ENCODE measurements around the gene NOX5.

The NOX5 gene

DNA sequence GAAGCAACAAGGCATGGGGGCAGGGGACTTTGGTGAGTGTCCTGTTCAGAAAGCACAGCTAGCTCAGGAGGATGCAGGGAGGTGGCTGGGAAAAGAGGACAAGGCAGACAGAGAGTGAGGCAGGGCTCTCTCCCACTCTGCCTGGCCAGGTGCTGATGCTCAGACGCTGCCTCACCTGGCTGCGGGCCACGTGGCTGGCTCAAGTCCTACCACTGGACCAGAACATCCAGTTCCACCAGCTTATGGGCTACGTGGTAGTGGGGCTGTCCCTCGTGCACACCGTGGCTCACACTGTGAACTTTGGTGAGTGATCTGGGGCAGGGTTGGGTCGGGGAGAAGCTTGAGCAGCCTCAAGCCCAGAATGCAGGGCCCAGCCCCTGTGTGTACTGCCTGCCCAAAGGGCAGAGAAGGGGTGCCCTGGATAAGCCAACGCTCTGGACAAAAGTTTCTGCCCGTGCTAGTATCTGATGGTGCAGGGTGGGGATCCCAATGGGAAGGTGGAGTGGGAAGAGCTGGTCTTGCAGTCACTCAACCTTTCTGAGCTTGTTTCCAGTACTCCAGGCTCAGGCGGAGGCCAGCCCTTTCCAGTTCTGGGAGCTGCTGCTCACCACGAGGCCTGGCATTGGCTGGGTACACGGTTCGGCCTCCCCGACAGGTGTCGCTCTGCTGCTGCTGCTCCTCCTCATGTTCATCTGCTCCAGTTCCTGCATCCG is 20.9 kb downstream of the NOX5 start:
- DNase-seq (ENCODE audit: low spot score), result peak; percentile 46
- TF ChIP-seq, protein P1, sequence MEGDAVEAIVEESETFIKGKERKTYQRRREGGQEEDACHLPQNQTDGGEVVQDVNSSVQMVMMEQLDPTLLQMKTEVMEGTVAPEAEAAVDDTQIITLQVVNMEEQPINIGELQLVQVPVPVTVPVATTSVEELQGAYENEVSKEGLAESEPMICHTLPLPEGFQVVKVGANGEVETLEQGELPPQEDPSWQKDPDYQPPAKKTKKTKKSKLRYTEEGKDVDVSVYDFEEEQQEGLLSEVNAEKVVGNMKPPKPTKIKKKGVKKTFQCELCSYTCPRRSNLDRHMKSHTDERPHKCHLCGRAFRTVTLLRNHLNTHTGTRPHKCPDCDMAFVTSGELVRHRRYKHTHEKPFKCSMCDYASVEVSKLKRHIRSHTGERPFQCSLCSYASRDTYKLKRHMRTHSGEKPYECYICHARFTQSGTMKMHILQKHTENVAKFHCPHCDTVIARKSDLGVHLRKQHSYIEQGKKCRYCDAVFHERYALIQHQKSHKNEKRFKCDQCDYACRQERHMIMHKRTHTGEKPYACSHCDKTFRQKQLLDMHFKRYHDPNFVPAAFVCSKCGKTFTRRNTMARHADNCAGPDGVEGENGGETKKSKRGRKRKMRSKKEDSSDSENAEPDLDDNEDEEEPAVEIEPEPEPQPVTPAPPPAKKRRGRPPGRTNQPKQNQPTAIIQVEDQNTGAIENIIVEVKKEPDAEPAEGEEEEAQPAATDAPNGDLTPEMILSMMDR (IDR thresholded peaks at IDR 0.05; ENCODE audit: extremely low read depth, missing control alignments), result peak; percentile 30

DNA sequence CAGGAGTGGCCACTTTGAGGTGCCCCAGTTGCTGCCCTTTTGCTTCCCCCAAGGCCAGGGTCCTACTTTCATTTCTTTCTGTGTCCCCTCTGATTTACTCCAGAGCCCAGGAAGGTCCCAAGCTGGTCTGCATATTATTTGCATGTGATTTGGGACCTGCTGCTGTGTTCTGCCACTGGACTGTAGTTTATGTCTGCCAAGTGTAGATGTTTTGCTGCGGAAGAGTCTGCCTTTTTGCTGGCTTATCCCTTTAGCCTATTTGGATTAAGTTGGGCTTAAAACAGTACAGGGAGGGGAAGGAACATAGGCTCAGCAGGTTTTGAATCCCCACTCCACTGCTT is 21.4 kb downstream of the NOX5 start:
- TF ChIP-seq, protein P1 (IDR thresholded peaks at IDR 0.05; ENCODE audit: extremely low read depth, missing control alignments), result no peak
- no peak for DNase-seq (ENCODE audit: low spot score)

DNA sequence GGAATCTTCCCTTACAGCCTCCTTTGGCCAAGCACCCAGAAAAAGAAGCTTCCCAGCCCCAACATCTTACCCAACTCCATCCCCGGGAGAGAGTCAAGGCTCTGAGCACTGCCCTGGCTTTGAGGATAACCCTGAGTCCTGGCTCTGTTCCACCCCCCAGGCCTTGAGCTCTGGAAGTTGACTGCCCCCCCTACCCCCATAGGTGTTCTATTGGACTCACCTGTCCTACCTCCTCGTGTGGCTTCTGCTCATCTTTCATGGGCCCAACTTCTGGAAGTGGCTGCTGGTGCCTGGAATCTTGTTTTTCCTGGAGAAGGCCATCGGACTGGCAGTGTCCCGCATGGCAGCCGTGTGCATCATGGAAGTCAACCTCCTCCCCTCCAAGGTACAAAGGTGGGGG is 22.3 kb downstream of the NOX5 start:
- DNase-seq (ENCODE audit: low spot score), result no peak
- TF ChIP-seq, protein P1 (IDR thresholded peaks at IDR 0.05; ENCODE audit: extremely low read depth, missing control alignments), result no peak

DNA sequence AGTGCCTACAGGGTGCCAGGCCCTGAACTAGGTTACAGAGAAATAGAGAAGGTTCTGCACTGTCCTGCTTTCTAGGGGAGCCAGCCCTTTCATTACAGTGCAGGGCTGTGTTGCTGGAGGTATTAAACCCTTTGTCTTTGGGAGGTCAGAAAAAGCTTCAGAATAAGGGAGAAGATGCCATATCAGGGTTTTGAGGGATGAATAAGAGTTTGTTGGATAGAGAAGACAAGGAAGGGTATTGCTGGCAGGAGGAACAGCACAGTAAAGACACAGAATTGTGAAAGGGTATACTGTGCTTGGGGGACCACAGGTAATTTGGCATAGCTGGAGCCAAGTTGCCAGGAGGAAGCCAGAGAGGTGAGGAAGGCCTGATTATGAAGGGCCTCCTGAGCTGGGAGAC is 23.0 kb downstream of the NOX5 start:
- no peak for DNase-seq (ENCODE audit: low spot score)
- TF ChIP-seq, protein P1 (IDR thresholded peaks at IDR 0.05; ENCODE audit: extremely low read depth, missing control alignments), result no peak

DNA sequence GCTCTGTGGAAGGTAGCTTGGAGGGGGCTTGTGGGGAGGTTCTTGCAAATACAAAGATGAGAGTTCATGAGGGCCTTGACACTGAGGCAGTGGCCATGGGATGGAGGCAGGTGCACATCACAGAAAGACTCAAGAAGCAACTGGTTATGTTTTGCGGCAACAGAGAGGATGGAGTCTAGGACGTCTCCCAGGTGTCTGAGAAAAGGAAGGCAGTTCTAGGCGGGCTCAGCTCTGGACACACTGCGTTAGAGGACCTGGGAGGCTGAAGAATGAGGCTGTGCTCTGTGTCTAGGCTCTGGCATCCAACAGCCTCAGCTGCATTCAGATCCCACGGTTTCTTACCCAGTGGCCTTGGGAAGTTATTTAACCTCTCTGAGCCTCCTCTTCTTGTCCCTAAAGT is 23.5 kb downstream of the NOX5 start:
- TF ChIP-seq, protein P1 (IDR thresholded peaks at IDR 0.05; ENCODE audit: extremely low read depth, missing control alignments), result no peak
- DNase-seq (ENCODE audit: low spot score), result no peak

DNA sequence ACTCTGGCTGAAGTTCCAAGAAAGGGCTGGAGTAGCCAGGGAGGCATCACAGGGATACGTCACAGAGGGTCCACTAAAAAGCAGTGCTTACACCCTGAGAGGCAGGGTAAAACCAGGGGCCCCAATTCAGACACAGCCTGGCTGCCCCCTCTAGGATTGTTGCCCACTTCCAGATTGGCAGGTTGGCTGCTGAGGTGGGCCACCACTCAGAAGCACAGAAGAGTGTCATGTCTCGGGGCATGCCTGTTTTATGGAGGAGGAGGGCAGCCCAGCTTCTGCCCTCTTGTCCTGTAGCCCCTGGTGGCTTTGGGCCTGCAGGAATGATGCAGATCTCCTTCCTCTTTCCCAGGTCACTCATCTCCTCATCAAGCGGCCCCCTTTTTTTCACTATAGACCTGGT is 24.0 kb downstream of the NOX5 start:
- no peak for DNase-seq (ENCODE audit: low spot score)
- TF ChIP-seq, protein P1 (IDR thresholded peaks at IDR 0.05; ENCODE audit: extremely low read depth, missing control alignments), result no peak

DNA sequence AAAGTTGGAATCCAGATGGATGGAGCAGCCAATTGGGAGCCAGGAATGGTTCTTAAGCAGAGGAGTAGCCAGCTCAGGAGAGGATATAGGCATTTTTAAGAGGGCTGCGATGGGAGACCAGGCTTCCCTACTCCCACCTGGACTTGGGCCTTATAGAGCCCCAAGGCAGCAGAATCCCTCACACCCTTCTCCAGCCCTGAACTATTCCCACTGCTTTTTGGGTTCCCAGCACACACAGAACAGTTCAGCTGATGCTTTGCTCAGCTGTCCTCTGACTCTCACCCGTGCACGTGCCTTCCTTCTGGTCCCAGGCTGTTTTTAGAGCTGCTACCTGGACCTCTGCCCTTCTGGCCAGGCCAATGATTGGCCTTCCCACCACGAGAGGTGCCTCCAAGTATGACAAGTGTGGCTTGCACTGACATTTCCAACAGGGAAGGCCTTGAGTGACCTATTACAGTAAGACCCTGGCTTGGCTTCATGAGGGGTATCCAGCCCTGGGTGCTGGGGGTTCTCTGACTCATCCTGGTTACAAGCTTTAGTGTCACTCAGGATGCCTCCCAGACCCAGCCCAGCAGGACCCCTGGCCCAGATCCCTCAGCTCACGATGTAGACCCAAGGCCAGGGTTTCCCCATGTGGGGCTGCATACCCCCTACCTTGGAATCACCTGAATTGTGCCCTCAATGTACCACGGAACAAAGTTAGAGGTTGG is 25.2 kb downstream of the NOX5 start:
- TF ChIP-seq, protein P1 (IDR thresholded peaks at IDR 0.05; ENCODE audit: extremely low read depth, missing control alignments), result no peak
- no peak for DNase-seq (ENCODE audit: low spot score)
